Liver (tissue), 9 donors: Measurements from ENCODE around the gene ADAMTS1. TPM values are rescaled to one million over a fixed set of nuclear protein-coding genes. Genes with fewer than 3 reads are reported as not detected.

Experiments
- DNase-seq: peaks from one replicate; pipeline ENCODE4 v3.0.0-alpha.2; 2017; ENCODE audit warnings: low spot score
- H3K27ac ChIP-seq, 2 donors: one replicate each; pipeline ENCODE4 v1.7.0; 2013; ENCODE audit warnings: inconsistent platforms in 2 of 2, low read length in 2 of 2, control low read depth in 1 of 2, low read depth in 1 of 2, mild to moderate bottlenecking in 1 of 2
- H3K27me3 ChIP-seq, 4 donors: one replicate each; pipeline versions ENCODE4 v1.6.1 to v1.7.0; 2013; ENCODE audit warnings: low read length in 3 of 4, inconsistent platforms in 1 of 4, mild to moderate bottlenecking in 1 of 4, moderate library complexity in 1 of 4; ENCODE audit not compliant: control insufficient read depth in 4 of 4, insufficient read depth in 4 of 4
- H3K36me3 ChIP-seq, 4 donors: one replicate each; pipeline versions ENCODE4 v1.6.1 to v1.7.0; 2013; ENCODE audit warnings: low read length in 3 of 4, mild to moderate bottlenecking in 3 of 4, low read depth in 1 of 4, moderate library complexity in 1 of 4; ENCODE audit not compliant: control insufficient read depth in 4 of 4, insufficient read depth in 3 of 4
- H3K4me1 ChIP-seq, 4 donors: one replicate each; pipeline versions ENCODE4 v1.6.1 to v1.7.0; 2013; ENCODE audit warnings: low read length in 3 of 4, mild to moderate bottlenecking in 3 of 4, moderate library complexity in 1 of 4; ENCODE audit not compliant: control insufficient read depth in 4 of 4, insufficient read depth in 4 of 4
- H3K4me3 ChIP-seq, 3 donors: one replicate each; pipeline versions ENCODE4 v1.6.1 to v1.7.0; 2013; ENCODE audit warnings: low read length in 3 of 3, control low read depth in 1 of 3, low read depth in 1 of 3, mild to moderate bottlenecking in 1 of 3
- H3K9ac ChIP-seq, 2 donors: one replicate each; pipeline ENCODE4 v1.7.0; 2013; ENCODE audit warnings: low read length in 2 of 2, mild to moderate bottlenecking in 2 of 2, moderate library complexity in 2 of 2, control low read depth in 1 of 2, low read depth in 1 of 2
- H3K9me3 ChIP-seq, 4 donors: one replicate each; pipeline versions ENCODE4 v1.6.1 to v1.7.0; 2013; ENCODE audit warnings: low read length in 3 of 4; ENCODE audit not compliant: control insufficient read depth in 4 of 4
- EGR1 ChIP-seq, 2 donors: IDR thresholded peaks; 2 replicates each; pipeline ENCODE4 v1.6.1; 2016 to 2018; ENCODE audit warnings: antibody characterized with exemption in 2 of 2, low read depth in 2 of 2
- FOXA1 ChIP-seq: IDR thresholded peaks from 2 replicates; pipeline ENCODE4 v1.6.1; 2016; ENCODE audit warnings: antibody characterized with exemption
- FOXA2 ChIP-seq: IDR thresholded peaks from 2 replicates; pipeline ENCODE4 v1.6.1; 2016; ENCODE audit warnings: antibody characterized with exemption
- GABPA ChIP-seq, 2 donors: IDR thresholded peaks in 1 of 2; conservative IDR thresholded peaks in 1 of 2; 2 replicates each; pipeline ENCODE4 v1.6.1; 2016; ENCODE audit warnings: antibody characterized with exemption in 2 of 2, mild to moderate bottlenecking in 1 of 2, moderate library complexity in 1 of 2
- HNF4A ChIP-seq, 2 donors: conservative IDR thresholded peaks; 2 replicates each; pipeline ENCODE4 v1.6.1; 2016; ENCODE audit warnings: antibody characterized with exemption in 2 of 2, mild to moderate bottlenecking in 2 of 2
- HNF4G ChIP-seq: IDR thresholded peaks from 2 replicates; pipeline ENCODE4 v1.6.1; 2016; ENCODE audit warnings: antibody characterized with exemption
- NR2F2 ChIP-seq: IDR thresholded peaks from 2 replicates; pipeline ENCODE4 v1.6.1; 2016; ENCODE audit warnings: antibody characterized with exemption
- RAD21 ChIP-seq, 2 donors: IDR thresholded peaks; 2 replicates each; pipeline ENCODE4 v1.6.1; 2016; ENCODE audit warnings: antibody characterized with exemption in 2 of 2, mild to moderate bottlenecking in 2 of 2
- RXRA ChIP-seq, 2 donors: IDR thresholded peaks; 2 replicates each; pipeline ENCODE4 v1.6.1; 2017 to 2018; ENCODE audit warnings: antibody characterized with exemption in 2 of 2, mild to moderate bottlenecking in 1 of 2
- SP1 ChIP-seq: IDR thresholded peaks from 2 replicates; pipeline ENCODE4 v1.6.1; 2018; ENCODE audit warnings: antibody characterized with exemption, mild to moderate bottlenecking
- TAF1 ChIP-seq: conservative IDR thresholded peaks from 2 replicates; pipeline ENCODE4 v1.6.1; 2016; ENCODE audit warnings: antibody characterized with exemption, mild to moderate bottlenecking
- YY1 ChIP-seq: IDR thresholded peaks from 2 replicates; pipeline ENCODE4 v1.6.1; 2016; ENCODE audit warnings: antibody characterized with exemption, mild to moderate bottlenecking
- WGBS: extraction: QIAGEN DNeasy Blood & Tissue Kit; methylation state at CpG from one replicate; pipeline ENCODE4 v1.1.7; 2013; 5-methylcytosine and 5-hydroxymethylcytosine counted together
- polyA plus RNA-seq, 2 donors: library from polyadenylated mRNA; stranded (reverse) in 1 of 2; unstranded in 1 of 2; fragments of 200-250 nt in 1 of 2; fragments of >200 nt in 1 of 2; fragmentation: Nextera tagmentation in 1 of 2; extraction: Ambion mirVana in 1 of 2; gene quantifications; one replicate each; pipeline versions ENCODE4 v1.2.1 to v1.2.3, GENCODE V29; 2013 to 2015
- total RNA-seq, 2 donors: library from RNA; depleted of rRNA; stranded (reverse); fragments of >200 nt; gene quantifications; one replicate each; pipeline ENCODE4 v1.2.3, GENCODE V29; 2014
- TF ChIP-seq, protein P1 (sequence below): IDR thresholded peaks from 2 replicates; pipeline ENCODE4 v1.6.1; 2016; ENCODE audit warnings: antibody characterized with exemption
- TF ChIP-seq, protein P2 (sequence below): IDR thresholded peaks from 2 replicates; pipeline ENCODE4 v1.6.1; 2016; ENCODE audit warnings: antibody characterized with exemption
- TF ChIP-seq, protein P3 (sequence below): fragments of 150-350 bp; IDR thresholded peaks from 2 replicates; pipeline ENCODE4 v1.5.1; 2017; ENCODE audit warnings: improper control_type of control experiment, low read depth, low read length; ENCODE audit not compliant: missing input control
- TF ChIP-seq, protein P4 (sequence below): IDR thresholded peaks from 2 replicates; pipeline ENCODE4 v1.6.1; 2016; ENCODE audit warnings: antibody characterized with exemption, mild to moderate bottlenecking
- TF ChIP-seq, protein P5 (sequence below): IDR thresholded peaks from 2 replicates; pipeline ENCODE4 v1.6.1; 2016; ENCODE audit warnings: antibody characterized with exemption
- donor health status: healthy.
- donor health status: healthy.
- donor health status: healthy.
- donor health status: healthy.
- donor health status: healthy.

The ADAMTS1 gene
- total and polyA plus RNA-seq, 4 donors: 3.3 to 23.1 (median 10.7) TPM

DNA sequence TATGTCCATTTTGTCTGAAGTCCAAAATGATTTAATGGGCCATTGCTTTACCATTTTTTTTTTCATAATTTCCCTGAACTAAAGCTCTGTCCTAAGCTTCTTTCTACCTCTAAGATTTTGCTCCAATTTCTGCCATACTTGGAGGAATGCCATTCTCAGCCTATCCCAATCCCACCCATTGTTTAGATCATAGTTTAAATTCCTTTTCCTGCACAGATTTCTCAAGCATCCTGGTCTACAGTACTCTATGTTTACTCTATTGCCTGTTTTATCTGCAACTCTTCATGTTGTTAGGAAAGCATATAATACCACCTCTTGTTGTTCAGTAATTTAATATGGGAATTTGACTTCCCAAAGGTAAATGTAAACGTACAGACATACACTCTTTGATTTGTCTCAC is 30.8 kb downstream of the ADAMTS1 start:
- Histone ChIP-seq H3K9ac (no peak overlapping the region), H3K9me3 (no peaks in the 10 kb centered on the region), H3K27ac (no peak overlapping the region), H3K27me3 (no peaks in the 10 kb centered on the region), H3K4me3 (no peak overlapping the region), H3K36me3 (no peaks in the 10 kb centered on the region), H3K4me1 (no peaks in the 10 kb centered on the region)
- DNase-seq: no peak
- WGBS: 0% methylated on average over 1 of the region's 1 CpG
- TF ChIP-seq, protein P1, sequence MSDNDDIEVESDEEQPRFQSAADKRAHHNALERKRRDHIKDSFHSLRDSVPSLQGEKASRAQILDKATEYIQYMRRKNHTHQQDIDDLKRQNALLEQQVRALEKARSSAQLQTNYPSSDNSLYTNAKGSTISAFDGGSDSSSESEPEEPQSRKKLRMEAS: no peak
- TF ChIP-seq FOXA1 (no peak), RAD21 (IDR thresholded peaks at IDR 0.05) (no peak), RXRA (IDR thresholded peaks at IDR 0.05) (no peak), NR2F2 (no peak), TAF1 (no peak), GABPA (IDR thresholded peaks at IDR 0.05 in 1 of 2, conservative IDR thresholded peaks at IDR 0.05 in 1 of 2) (no peak), HNF4G (no peak), SP1 (no peak), FOXA2 (no peak), EGR1 (IDR thresholded peaks at IDR 0.05; ENCODE audit: low read depth in 2 of 2) (no peak), YY1 (no peak), HNF4A (conservative IDR thresholded peaks at IDR 0.05) (no peak)
- TF ChIP-seq, protein P2, sequence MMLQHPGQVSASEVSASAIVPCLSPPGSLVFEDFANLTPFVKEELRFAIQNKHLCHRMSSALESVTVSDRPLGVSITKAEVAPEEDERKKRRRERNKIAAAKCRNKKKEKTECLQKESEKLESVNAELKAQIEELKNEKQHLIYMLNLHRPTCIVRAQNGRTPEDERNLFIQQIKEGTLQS: no peak
- TF ChIP-seq, protein P3, sequence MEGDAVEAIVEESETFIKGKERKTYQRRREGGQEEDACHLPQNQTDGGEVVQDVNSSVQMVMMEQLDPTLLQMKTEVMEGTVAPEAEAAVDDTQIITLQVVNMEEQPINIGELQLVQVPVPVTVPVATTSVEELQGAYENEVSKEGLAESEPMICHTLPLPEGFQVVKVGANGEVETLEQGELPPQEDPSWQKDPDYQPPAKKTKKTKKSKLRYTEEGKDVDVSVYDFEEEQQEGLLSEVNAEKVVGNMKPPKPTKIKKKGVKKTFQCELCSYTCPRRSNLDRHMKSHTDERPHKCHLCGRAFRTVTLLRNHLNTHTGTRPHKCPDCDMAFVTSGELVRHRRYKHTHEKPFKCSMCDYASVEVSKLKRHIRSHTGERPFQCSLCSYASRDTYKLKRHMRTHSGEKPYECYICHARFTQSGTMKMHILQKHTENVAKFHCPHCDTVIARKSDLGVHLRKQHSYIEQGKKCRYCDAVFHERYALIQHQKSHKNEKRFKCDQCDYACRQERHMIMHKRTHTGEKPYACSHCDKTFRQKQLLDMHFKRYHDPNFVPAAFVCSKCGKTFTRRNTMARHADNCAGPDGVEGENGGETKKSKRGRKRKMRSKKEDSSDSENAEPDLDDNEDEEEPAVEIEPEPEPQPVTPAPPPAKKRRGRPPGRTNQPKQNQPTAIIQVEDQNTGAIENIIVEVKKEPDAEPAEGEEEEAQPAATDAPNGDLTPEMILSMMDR: no peak
- TF ChIP-seq, protein P4, sequence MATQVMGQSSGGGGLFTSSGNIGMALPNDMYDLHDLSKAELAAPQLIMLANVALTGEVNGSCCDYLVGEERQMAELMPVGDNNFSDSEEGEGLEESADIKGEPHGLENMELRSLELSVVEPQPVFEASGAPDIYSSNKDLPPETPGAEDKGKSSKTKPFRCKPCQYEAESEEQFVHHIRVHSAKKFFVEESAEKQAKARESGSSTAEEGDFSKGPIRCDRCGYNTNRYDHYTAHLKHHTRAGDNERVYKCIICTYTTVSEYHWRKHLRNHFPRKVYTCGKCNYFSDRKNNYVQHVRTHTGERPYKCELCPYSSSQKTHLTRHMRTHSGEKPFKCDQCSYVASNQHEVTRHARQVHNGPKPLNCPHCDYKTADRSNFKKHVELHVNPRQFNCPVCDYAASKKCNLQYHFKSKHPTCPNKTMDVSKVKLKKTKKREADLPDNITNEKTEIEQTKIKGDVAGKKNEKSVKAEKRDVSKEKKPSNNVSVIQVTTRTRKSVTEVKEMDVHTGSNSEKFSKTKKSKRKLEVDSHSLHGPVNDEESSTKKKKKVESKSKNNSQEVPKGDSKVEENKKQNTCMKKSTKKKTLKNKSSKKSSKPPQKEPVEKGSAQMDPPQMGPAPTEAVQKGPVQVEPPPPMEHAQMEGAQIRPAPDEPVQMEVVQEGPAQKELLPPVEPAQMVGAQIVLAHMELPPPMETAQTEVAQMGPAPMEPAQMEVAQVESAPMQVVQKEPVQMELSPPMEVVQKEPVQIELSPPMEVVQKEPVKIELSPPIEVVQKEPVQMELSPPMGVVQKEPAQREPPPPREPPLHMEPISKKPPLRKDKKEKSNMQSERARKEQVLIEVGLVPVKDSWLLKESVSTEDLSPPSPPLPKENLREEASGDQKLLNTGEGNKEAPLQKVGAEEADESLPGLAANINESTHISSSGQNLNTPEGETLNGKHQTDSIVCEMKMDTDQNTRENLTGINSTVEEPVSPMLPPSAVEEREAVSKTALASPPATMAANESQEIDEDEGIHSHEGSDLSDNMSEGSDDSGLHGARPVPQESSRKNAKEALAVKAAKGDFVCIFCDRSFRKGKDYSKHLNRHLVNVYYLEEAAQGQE: no peak
- TF ChIP-seq, protein P5, sequence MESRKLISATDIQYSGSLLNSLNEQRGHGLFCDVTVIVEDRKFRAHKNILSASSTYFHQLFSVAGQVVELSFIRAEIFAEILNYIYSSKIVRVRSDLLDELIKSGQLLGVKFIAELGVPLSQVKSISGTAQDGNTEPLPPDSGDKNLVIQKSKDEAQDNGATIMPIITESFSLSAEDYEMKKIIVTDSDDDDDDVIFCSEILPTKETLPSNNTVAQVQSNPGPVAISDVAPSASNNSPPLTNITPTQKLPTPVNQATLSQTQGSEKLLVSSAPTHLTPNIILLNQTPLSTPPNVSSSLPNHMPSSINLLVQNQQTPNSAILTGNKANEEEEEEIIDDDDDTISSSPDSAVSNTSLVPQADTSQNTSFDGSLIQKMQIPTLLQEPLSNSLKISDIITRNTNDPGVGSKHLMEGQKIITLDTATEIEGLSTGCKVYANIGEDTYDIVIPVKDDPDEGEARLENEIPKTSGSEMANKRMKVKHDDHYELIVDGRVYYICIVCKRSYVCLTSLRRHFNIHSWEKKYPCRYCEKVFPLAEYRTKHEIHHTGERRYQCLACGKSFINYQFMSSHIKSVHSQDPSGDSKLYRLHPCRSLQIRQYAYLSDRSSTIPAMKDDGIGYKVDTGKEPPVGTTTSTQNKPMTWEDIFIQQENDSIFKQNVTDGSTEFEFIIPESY: no peak
